ENCODE results near the gene DOCK3.

DNA sequence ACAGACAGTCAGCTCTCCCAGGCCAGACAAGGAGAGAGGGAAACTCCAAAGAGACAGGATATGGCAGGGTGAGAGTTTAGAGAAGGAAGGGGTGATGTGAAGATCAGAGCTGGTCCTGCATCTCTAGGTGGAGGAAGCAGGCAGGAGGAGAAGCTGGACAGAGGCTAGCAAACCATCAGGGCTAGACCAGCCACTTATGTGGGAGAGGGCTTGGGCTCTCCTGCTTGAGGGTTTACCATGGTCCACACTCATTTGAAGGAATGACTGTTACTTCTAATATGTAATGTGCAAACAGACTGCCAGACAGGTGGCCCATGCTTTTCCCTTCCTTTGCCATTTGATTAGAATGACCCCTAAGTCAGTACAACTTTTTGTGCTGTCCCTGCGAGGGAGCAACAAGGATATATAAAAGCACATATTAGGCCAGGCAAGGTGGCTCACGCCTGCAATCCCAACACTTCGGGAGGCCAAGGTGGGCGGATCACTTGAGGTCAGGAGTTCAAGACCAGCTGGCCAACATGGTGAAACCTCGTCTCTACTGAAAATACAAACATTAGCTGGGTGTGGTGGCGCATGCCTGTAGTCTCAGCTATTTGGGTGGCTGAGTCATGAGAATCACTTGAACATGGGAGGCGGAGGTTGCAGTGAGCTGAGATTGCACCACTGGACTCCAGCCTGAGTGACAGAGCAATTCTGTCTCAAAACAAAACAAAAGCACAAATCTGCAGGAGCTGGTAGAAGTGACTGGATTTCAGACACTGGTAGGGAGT is 669.4 kb downstream of the DOCK3 start:
- TF ChIP-seq POLR2AphosphoS5 (IDR thresholded peaks at IDR 0.05; ENCODE audit: low read depth, low read length) (no peak), POLR2A (IDR thresholded peaks at IDR 0.05; ENCODE audit: low read depth, low read length) (no peak), TAF1 (IDR thresholded peaks at IDR 0.05; ENCODE audit: low read depth, low read length) (no peak), SPI1 (IDR thresholded peaks at IDR 0.05; ENCODE audit: low read depth, low read length) (no peak), POU2F2 (IDR thresholded peaks at IDR 0.05; ENCODE audit: low read depth, low read length) (no peak)

Data from GM12891 (cell line).